Measurements from ENCODE around the gene SBNO1.
"Not testable (repeated sequence)": the region's sequence is repeated elsewhere in the genome, so short reads cannot be mapped to it uniquely, and the experiment has no call there.

The SBNO1 gene

GRCh38 chr12:123390498-123391426, 26.1 kb upstream of the SBNO1 start:
- peaks cover 12% of the 10 kb centered on the region for H3K36me3 ChIP-seq (ENCODE audit: control insufficient read depth, insufficient read depth, low read length)
- H3K27me3 ChIP-seq (replicated peaks; ENCODE audit: control insufficient read depth, insufficient read depth, low read length), result no peaks in the 10 kb centered on the region
- DNase-seq (ENCODE audit: extremely low read depth, insufficient read length), result no peak
- peak overlapping the region; percentile 77 for H3K4me3 ChIP-seq (replicated peaks; ENCODE audit: low read depth, low read length)
- no peak for TF ChIP-seq CTCF (IDR thresholded peaks at IDR 0.05; ENCODE audit: insufficient read depth, low read length, poor library complexity, severe bottlenecking)

DNA sequence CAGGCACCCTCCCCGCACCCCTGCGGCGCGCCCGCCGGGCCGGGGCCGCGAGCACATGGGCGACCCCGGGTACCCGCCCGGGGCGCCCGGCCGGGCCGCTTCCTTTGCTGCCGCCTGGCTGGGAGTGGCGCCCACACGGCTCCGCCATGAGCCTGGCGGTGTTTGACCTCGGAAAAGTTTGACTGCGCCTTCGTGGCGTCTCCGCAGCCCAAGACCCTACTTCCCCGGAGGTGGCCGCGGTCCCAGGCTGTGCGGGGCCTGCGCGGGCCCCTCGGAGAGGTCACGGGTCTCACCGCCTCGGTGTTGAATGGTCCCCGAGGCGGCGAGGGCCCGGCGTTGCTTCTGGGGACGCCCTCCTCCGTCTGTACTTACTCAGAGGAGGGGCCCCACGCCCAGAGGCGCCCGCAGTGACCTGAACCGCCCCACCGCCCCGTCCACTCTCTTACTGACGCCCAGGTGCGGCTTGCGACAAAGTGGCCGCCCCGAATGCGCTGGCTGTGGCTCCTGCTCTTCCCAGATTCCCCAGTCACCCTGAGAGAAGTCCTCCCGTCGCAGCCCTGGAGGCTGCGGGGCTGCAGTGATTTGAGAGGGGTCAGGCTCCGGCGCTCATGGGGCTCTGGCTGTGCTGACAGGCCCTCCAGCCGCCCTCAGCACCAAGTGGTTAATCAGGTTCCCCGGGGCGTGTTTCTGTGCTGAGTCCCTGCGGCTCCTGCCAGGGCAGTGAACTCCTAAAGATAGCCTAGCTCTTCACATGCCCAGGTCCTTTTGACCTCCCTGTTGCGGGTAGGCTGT, 25.1 kb upstream of the SBNO1 start:
- peak; percentile 55 for DNase-seq (ENCODE audit: extremely low read depth, insufficient read length)
- TF ChIP-seq CTCF (IDR thresholded peaks at IDR 0.05; ENCODE audit: insufficient read depth, low read length, poor library complexity, severe bottlenecking), result no peak
- Histone ChIP-seq H3K27me3 (replicated peaks; ENCODE audit: control insufficient read depth, insufficient read depth, low read length) (no peaks in the 10 kb centered on the region), H3K36me3 (ENCODE audit: control insufficient read depth, insufficient read depth, low read length) (peaks cover 11% of the 10 kb centered on the region), H3K4me3 (replicated peaks; ENCODE audit: low read depth, low read length) (peak overlapping the region; percentile 77)

- Histone ChIP-seq H3K36me3 (ENCODE audit: control insufficient read depth, insufficient read depth, low read length) (peaks cover 6% of the 10 kb centered on the region), H3K27me3 (replicated peaks; ENCODE audit: control insufficient read depth, insufficient read depth, low read length) (no peaks in the 10 kb centered on the region), H3K4me3 (replicated peaks; ENCODE audit: low read depth, low read length) (peak overlapping the region; percentile 79)
- TF ChIP-seq CTCF (IDR thresholded peaks at IDR 0.05; ENCODE audit: insufficient read depth, low read length, poor library complexity, severe bottlenecking), result no peak
- no peak for DNase-seq (ENCODE audit: extremely low read depth, insufficient read length)
Measured at GRCh38 chr12:123388951-123389559, 24.4 kb upstream of the SBNO1 start.

DNA sequence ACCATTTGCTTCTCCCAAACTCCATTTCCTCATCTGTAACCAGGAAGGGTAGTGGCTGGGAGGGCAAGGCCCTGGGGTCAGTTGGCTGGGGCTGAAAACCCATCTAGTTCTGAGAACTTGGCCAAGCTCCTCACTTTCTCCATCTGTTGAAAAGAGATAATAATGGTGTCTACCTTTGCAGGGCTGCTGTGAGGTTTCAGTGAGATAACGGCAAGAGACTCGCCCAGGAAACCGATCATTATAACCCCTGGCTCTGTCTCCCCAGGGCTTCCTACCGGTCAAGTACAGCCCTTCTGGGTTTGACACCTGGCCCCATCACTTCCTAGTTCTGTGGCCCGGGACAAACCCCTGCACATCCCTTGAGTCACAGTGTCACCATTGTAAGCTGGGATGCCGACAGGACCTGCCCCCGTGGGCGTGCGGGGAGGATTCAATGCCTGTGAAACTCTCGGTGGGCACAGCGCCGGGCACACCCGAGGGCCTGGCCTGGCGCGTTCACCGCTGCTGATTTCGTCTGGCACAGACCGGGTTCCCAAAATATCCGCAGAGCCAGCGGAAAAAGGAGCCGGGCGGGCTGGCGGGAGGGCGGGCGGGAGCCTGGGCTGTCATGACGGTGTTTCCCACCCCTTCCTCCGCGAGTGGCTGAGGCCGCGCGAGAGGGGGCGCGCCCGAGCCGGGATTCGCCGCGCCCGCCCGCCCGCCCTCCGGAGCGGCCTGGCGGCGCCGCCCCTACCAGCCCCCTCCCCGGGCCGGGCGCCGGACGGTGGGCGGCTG, 23.7 kb upstream of the SBNO1 start:
- no peak for TF ChIP-seq CTCF (IDR thresholded peaks at IDR 0.05; ENCODE audit: insufficient read depth, low read length, poor library complexity, severe bottlenecking)
- DNase-seq (ENCODE audit: extremely low read depth, insufficient read length), result peak; percentile 78
- Histone ChIP-seq H3K4me3 (replicated peaks; ENCODE audit: low read depth, low read length) (peak overlapping the region; percentile 79), H3K27me3 (replicated peaks; ENCODE audit: control insufficient read depth, insufficient read depth, low read length) (no peaks in the 10 kb centered on the region), H3K36me3 (ENCODE audit: control insufficient read depth, insufficient read depth, low read length) (peaks cover 6% of the 10 kb centered on the region)

GRCh38 chr12:123387508-123388176, 23.0 kb upstream of the SBNO1 start:
- Histone ChIP-seq H3K27me3 (replicated peaks; ENCODE audit: control insufficient read depth, insufficient read depth, low read length) (no peaks in the 10 kb centered on the region), H3K36me3 (ENCODE audit: control insufficient read depth, insufficient read depth, low read length) (peaks cover 6% of the 10 kb centered on the region), H3K4me3 (replicated peaks; ENCODE audit: low read depth, low read length) (peak overlapping the region; percentile 79)
- no peak for DNase-seq (ENCODE audit: extremely low read depth, insufficient read length)
- no peak for TF ChIP-seq CTCF (IDR thresholded peaks at IDR 0.05; ENCODE audit: insufficient read depth, low read length, poor library complexity, severe bottlenecking)

- not testable (repeated sequence) for H3K36me3 ChIP-seq (ENCODE audit: control insufficient read depth, insufficient read depth, low read length); H3K27me3 ChIP-seq (replicated peaks; ENCODE audit: control insufficient read depth, insufficient read depth, low read length); DNase-seq (ENCODE audit: extremely low read depth, insufficient read length); H3K4me3 ChIP-seq (replicated peaks; ENCODE audit: low read depth, low read length)
Measured at GRCh38 chr12:123385536-123385935, 20.9 kb upstream of the SBNO1 start.
